ENCODE measurements around the gene CDH15. TPM values are rescaled to one million over a fixed set of nuclear protein-coding genes. Genes with fewer than 3 reads are reported as not detected.

CDH15 gene
- total and polyA plus RNA-seq, 2 experiments from 2014 or later, result 0.06 TPM; not detected in 1

DNA sequence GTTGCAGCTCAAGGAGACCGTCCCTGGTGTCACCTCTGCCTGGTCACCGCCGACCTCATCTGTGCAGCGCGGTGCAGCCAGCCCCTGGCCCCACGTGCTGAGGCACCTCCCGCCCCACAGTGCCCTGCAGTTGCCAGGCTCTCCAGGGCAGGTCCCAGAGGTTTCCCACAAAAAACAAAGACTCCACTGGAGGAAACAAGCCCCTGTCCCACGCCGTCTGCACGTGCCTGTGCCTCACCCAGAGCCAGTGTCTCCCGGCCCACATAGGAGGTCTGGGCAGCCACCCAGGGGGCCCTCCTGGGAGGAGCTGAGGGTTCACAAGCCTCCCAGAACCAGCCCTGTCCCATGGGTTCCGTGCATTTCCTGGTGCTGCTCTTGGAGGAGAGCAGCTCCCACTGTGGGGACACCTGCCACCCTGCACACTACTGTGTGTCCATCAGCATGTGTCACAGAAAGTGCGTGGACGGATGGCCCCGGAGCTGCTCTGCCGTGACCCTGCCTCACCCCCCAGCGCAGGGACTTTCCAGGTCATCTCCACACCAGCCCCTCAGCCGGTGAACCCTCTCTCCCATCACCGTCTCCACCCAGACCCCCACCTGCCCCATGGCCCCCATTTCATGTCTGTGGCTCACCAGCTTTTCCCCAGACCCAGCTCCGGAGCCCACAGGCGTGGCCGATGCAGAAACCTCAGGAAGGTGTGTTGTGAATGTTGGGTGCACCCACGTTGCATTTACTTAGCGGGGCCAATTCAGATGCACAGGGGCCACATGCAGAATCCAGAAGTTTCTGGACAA, 17.0 kb upstream of the CDH15 start:
- in situ Hi-C loops (cut with MboI), result no loop called here

DNA sequence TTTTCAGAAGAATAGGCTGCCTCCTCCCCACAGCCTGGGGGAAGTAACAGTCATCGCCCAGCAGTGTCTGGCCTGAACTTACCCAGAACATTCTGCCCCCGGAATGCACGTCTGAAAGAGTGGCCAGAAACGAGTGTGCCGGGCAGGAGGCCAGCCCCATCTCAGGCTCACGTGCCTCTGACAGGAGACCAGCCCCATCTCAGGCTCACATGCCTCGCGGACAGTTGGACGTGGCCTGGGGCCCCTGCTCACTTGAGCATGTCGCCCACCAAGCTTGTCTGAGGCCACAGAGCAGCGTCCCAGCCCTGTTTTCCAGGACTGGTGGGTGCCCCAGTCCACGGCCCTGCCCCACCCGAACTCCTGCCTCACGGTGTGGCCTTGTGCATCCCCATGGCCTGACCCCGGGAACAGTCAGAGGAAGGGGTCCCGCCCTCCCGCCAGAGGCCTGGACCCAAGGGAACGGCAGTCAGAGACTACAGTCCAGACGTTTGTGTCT, 16.3 kb upstream of the CDH15 start:
- in situ Hi-C loops (cut with MboI), result no loop called here
- H3K27me3 ChIP-seq (replicated peaks; ENCODE audit: insufficient read depth), result no peaks in the 10 kb centered on the region
- H3K9ac ChIP-seq, result peak overlapping the region; percentile 34
- peaks cover 20% of the 10 kb centered on the region for H3F3A ChIP-seq (ENCODE audit: insufficient read depth)
- no peaks in the 10 kb centered on the region for H4K20me1 ChIP-seq (ENCODE audit: insufficient read depth)
- H3K36me3 ChIP-seq (ENCODE audit: low read depth), result no peaks in the 10 kb centered on the region
- no peak for TF ChIP-seq EZH2 (IDR thresholded peaks at IDR 0.05; ENCODE audit: insufficient read depth, poor library complexity, severe bottlenecking)
- no peak for TF ChIP-seq EZH2phosphoT487 (IDR thresholded peaks at IDR 0.05; ENCODE audit: insufficient read depth, low read depth)
- H3K4me1 ChIP-seq (ENCODE audit: insufficient read depth), result peaks cover 12% of the 10 kb centered on the region
- peak; percentile 84 for DNase-seq
- peak overlapping the region; percentile 23 for H3K27ac ChIP-seq
- no peaks in the 10 kb centered on the region for H3K9me2 ChIP-seq (ENCODE audit: insufficient read depth)
- H2AFZ ChIP-seq, result no peak overlapping the region
- H3K9me3 ChIP-seq (ENCODE audit: low read depth), result no peaks in the 10 kb centered on the region
- no peak overlapping the region for H3K4me2 ChIP-seq (ENCODE audit: unreplicated experiment)
- H3K4me3 ChIP-seq, result no peak overlapping the region
- H3K79me2 ChIP-seq (ENCODE audit: insufficient read depth), result no peaks in the 10 kb centered on the region
- WGBS, 2 experiments (ENCODE audit: low coverage in 1 of 2, low lambda C conversion rate in 2 of 2, missing lambda C conversion rate in 2 of 2), result 21 to 24% methylated on average over 18 to 19 of the region's 19 CpGs

More for the DNA sequence above, 17.0 kb upstream of the CDH15 start:
- H4K20me1 ChIP-seq (ENCODE audit: insufficient read depth), result no peaks in the 10 kb centered on the region
- peaks cover 12% of the 10 kb centered on the region for H3K4me1 ChIP-seq (ENCODE audit: insufficient read depth)
- peak; percentile 15 for DNase-seq
- no peak overlapping the region for H2AFZ ChIP-seq
- H3K9me3 ChIP-seq (ENCODE audit: low read depth), result no peaks in the 10 kb centered on the region
- no peaks in the 10 kb centered on the region for H3K36me3 ChIP-seq (ENCODE audit: low read depth)
- no peak overlapping the region for H3K9ac ChIP-seq
- no peak overlapping the region for H3K4me3 ChIP-seq
- H3K79me2 ChIP-seq (ENCODE audit: insufficient read depth), result no peaks in the 10 kb centered on the region
- no peak overlapping the region for H3K27ac ChIP-seq
- peaks cover 20% of the 10 kb centered on the region for H3F3A ChIP-seq (ENCODE audit: insufficient read depth)
- no peaks in the 10 kb centered on the region for H3K9me2 ChIP-seq (ENCODE audit: insufficient read depth)
- no peaks in the 10 kb centered on the region for H3K27me3 ChIP-seq (replicated peaks; ENCODE audit: insufficient read depth)
- WGBS, 2 experiments (ENCODE audit: low coverage in 1 of 2, low lambda C conversion rate in 2 of 2, missing lambda C conversion rate in 2 of 2), result 60 to 61% methylated on average over 15 to 24 of the region's 24 CpGs
- TF ChIP-seq EZH2phosphoT487 (IDR thresholded peaks at IDR 0.05; ENCODE audit: insufficient read depth, low read depth) (no peak), EZH2 (IDR thresholded peaks at IDR 0.05; ENCODE audit: insufficient read depth, poor library complexity, severe bottlenecking) (no peak)
- H3K4me2 ChIP-seq (ENCODE audit: unreplicated experiment), result peak overlapping the region; percentile 11

DNA sequence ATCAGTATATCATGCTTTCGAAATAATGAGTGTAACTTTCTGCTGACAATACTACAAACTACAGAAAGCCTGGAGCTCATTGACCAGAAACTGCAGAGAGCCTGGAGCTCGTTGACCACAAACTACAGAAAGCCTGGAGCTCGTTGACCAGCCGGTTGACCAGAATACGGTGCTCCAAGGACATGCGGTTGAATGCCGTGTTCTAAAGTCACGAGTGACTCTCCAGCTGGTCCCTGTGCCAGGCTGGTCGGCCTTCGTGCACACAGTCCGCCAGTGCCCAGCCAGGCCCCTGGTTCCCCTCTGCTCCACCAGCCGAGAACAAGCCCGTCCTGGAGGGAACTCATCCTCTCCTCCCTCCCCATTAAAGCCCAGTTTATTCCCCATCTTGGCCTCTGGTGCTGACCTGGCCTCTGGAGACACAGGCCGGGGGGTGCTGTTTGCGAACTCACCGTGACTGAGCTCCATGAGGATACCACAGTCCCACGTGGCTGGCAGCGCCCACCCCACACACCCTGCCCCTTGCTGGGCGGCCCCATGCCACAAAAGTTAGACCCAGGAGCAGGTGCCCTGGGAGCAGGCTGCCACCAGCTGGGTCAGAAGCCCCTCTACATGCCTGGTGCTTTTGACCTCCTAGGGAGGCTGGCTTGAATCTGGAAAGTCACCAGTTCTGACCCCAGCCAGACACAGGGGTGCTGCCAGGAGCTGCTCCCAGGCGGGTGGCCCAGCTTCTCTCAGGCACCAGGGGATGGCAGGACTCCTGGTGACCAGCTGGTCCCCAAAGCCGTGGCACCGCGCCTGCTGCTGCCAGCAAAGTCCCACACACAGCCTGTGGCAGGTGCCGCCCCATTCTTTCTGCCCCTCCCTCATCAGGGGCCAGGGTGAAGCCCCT, 15.5 kb upstream of the CDH15 start:
- Histone ChIP-seq H3K36me3 (ENCODE audit: low read depth) (no peaks in the 10 kb centered on the region), H3K9me3 (ENCODE audit: low read depth) (no peaks in the 10 kb centered on the region), H2AFZ (no peak overlapping the region), H3K79me2 (ENCODE audit: insufficient read depth) (no peaks in the 10 kb centered on the region), H3K9me2 (ENCODE audit: insufficient read depth) (no peaks in the 10 kb centered on the region), H3K27me3 (replicated peaks; ENCODE audit: insufficient read depth) (no peaks in the 10 kb centered on the region), H3K4me1 (ENCODE audit: insufficient read depth) (peaks cover 12% of the 10 kb centered on the region), H3K4me3 (no peak overlapping the region), H3K4me2 (ENCODE audit: unreplicated experiment) (no peak overlapping the region), H4K20me1 (ENCODE audit: insufficient read depth) (no peaks in the 10 kb centered on the region), H3F3A (ENCODE audit: insufficient read depth) (peaks cover 20% of the 10 kb centered on the region), H3K27ac (peak overlapping the region; percentile 23; the same call in 1 of the 2 replicates), H3K9ac (peak overlapping the region; percentile 34; the same call in 1 of the 2 replicates)
- TF ChIP-seq EZH2 (IDR thresholded peaks at IDR 0.05; ENCODE audit: insufficient read depth, poor library complexity, severe bottlenecking), result no peak
- in situ Hi-C loops (cut with MboI), result no loop called here
- DNase-seq, result peak; percentile 41
- 46 to 54% methylated on average over 24 of the region's 24 CpGs for WGBS, 2 experiments (ENCODE audit: low coverage in 1 of 2, low lambda C conversion rate in 2 of 2, missing lambda C conversion rate in 2 of 2)
